HL-60 (cell line): ENCODE data around the gene PTPRD.

Experiments used
- DNase-seq, 2 experiments: peaks; one replicate each; pipeline ENCODE4 v3.0.0-alpha.2; 2010 to 2020; ENCODE audit warnings: low read depth in 1 of 2, low spot score in 1 of 2
- H3K27ac ChIP-seq: fragments of 250-450 bp; sonication (Bioruptor Pico); replicated peaks from 2 replicates; pipeline ENCODE4 v1.5.1; 2020; ENCODE audit warnings: mild to moderate bottlenecking, moderate library complexity
- H3K27me3 ChIP-seq: fragments of 250-450 bp; sonication (Bioruptor Pico); 2 replicates; pipeline ENCODE4 v1.5.1; 2021; ENCODE audit warnings: mild to moderate bottlenecking, moderate library complexity; ENCODE audit not compliant: insufficient read depth, poor library complexity, severe bottlenecking
- H3K4me3 ChIP-seq: replicated peaks from 2 replicates; pipeline ENCODE4 v1.5.1; 2011; ENCODE audit warnings: mild to moderate bottlenecking, control low read depth, low read length; ENCODE audit not compliant: insufficient read depth
- CTCF ChIP-seq: IDR thresholded peaks from one replicate; pipeline ENCODE4 v1.5.1; 2011; ENCODE audit warnings: low read length, control low read depth, inconsistent platforms; ENCODE audit not compliant: insufficient read depth
- GABPA ChIP-seq: IDR thresholded peaks from 2 replicates; pipeline ENCODE4 v1.6.1; 2012; ENCODE audit warnings: low read depth
- POLR2AphosphoS5 ChIP-seq: IDR thresholded peaks from 2 replicates; pipeline ENCODE4 v1.6.1; 2012; ENCODE audit warnings: low read depth
- REST ChIP-seq: IDR thresholded peaks from 2 replicates; pipeline ENCODE4 v1.6.1; 2012; ENCODE audit warnings: low read depth; ENCODE audit not compliant: insufficient replicate concordance
- SPI1 ChIP-seq: IDR thresholded peaks from 2 replicates; pipeline ENCODE4 v1.6.1; 2012; ENCODE audit warnings: low read depth, mild to moderate bottlenecking, borderline replicate concordance

PTPRD gene

GRCh38 chr9:9216934-9217333 is 1395.9 kb downstream of the PTPRD start:
- H3K27me3 ChIP-seq: no peaks in the 10 kb centered on the region
- no peak for DNase-seq
- TF ChIP-seq SPI1 (no peak), REST (no peak)
- H3K4me3 ChIP-seq: no peak overlapping the region
- H3K27ac ChIP-seq: no peak overlapping the region

GRCh38 chr9:9215050-9215449 is 1397.8 kb downstream of the PTPRD start:
- TF ChIP-seq SPI1: no peak
- TF ChIP-seq GABPA: no peak
- no peak for TF ChIP-seq POLR2AphosphoS5
- no peak for TF ChIP-seq CTCF
- TF ChIP-seq REST: no peak
- Histone ChIP-seq H3K4me3 (no peak overlapping the region), H3K27ac (no peak overlapping the region), H3K27me3 (no peaks in the 10 kb centered on the region)
- no peak for DNase-seq

GRCh38 chr9:9214066-9214465 is 1398.7 kb downstream of the PTPRD start:
- no peak for TF ChIP-seq SPI1
- TF ChIP-seq CTCF: no peak
- no peak for TF ChIP-seq POLR2AphosphoS5
- TF ChIP-seq GABPA: no peak
- no peak for TF ChIP-seq REST
- DNase-seq: no peak
- no peak overlapping the region for H3K27ac ChIP-seq
- no peaks in the 10 kb centered on the region for H3K27me3 ChIP-seq
- H3K4me3 ChIP-seq: no peak overlapping the region

- H3K4me3 ChIP-seq: no peak overlapping the region
- TF ChIP-seq SPI1 (no peak), GABPA (no peak), POLR2AphosphoS5 (no peak), CTCF (no peak), REST (no peak)
- H3K27me3 ChIP-seq: no peaks in the 10 kb centered on the region
- H3K27ac ChIP-seq: no peak overlapping the region
- DNase-seq: no peak
Observed at GRCh38 chr9:9212963-9213362, 1399.8 kb downstream of the PTPRD start.
